Tibial nerve (tissue), 4 donors: Measurements from ENCODE around the gene MAPKAP1.

Experiments used
- CTCF ChIP-seq, 5 experiments: fragments of 200-600 bp in 3 of 5; fragments of 450-650 bp in 2 of 5; sonication (generic) in 3 of 5; IDR thresholded peaks; one replicate each; pipeline ENCODE4 v1.5.1; 2016 to 2019; ENCODE audit warnings: antibody characterized with exemption in 5 of 5, mild to moderate bottlenecking in 3 of 5, moderate library complexity in 2 of 5
- EP300 ChIP-seq, 2 donors: sonication (generic); formaldehyde crosslinking; IDR thresholded peaks; one replicate each; pipeline ENCODE4 v1.6.1; 2017; ENCODE audit warnings: antibody characterized with exemption in 2 of 2, mild to moderate bottlenecking in 1 of 2

GRCh38 chr9:125752070-125752628 is 45.1 kb upstream of the MAPKAP1 start:
- no peak for TF ChIP-seq CTCF (IDR thresholded peaks at IDR 0.05)
- TF ChIP-seq EP300 (IDR thresholded peaks at IDR 0.05) = no peak
